Measurements from ENCODE around the gene GABRR2.
"Not testable (repeated sequence)": the region's sequence is repeated elsewhere in the genome, so short reads cannot be mapped to it uniquely, and the experiment has no call there.

Gene GABRR2

GRCh38 chr6:89335164-89335563 lies 20.1 kb upstream of the GABRR2 start:
- DNase-seq = no peak
- in situ Hi-C loops (cut with HindIII; ENCODE audit: low pct_ligation_motif_present, low pct_unique_long_range_greater_than_20kb, low sequenced_read_pairs) = no loop called here

GRCh38 chr6:89330910-89331309 lies 15.8 kb upstream of the GABRR2 start:
- no peak for DNase-seq
- in situ Hi-C loops (cut with HindIII; ENCODE audit: low pct_ligation_motif_present, low pct_unique_long_range_greater_than_20kb, low sequenced_read_pairs) = no loop called here

DNA sequence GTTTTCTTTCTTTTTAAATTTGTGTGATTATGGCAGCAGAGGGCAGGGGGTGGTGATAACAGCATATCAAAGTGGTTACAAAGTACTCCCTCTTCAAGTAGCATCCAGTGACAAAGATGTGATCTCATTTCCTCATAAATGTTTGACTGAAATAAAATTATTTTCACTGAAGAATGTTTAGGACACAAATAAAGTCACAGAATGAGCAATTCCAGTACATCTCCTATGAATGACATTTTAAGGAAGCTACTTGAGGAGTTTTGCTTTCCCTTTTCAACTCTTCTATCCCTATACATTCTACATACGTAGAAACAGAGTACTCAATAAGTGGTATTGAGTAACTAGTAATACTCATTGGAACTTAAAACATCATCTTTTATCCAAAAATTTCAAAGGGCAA lies 13.9 kb upstream of the GABRR2 start:
- no peak for DNase-seq
- in situ Hi-C loops (cut with HindIII; ENCODE audit: low pct_ligation_motif_present, low pct_unique_long_range_greater_than_20kb, low sequenced_read_pairs) = no loop called here

GRCh38 chr6:89324304-89324703 lies 9.2 kb upstream of the GABRR2 start:
- DNase-seq = no peak
- in situ Hi-C loops (cut with HindIII; ENCODE audit: low pct_ligation_motif_present, low pct_unique_long_range_greater_than_20kb, low sequenced_read_pairs) = no loop called here

DNA sequence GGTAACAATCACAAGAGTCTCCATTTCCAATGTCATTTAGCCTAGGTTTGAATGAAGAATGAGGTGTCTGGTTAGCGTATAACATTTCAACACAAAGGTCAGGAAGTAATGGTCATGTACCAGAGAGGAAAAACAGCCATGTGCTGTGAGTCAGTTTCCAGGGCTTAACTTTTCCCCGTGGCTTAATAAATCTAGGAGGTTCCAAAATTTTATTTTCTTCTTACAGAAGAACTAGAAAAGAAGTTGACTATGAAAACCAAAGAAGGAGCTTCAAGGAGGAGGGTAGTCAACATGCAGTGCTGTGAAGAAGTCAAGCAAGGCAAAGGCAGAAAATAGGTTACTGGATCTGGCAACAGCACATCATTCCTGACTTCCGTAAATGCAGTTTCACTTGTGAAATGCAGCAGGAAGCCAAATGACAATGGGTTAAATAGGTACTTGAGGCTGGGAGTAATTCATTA lies 8.4 kb upstream of the GABRR2 start:
- no peak for DNase-seq
- in situ Hi-C loops (cut with HindIII; ENCODE audit: low pct_ligation_motif_present, low pct_unique_long_range_greater_than_20kb, low sequenced_read_pairs) = no loop called here

DNA sequence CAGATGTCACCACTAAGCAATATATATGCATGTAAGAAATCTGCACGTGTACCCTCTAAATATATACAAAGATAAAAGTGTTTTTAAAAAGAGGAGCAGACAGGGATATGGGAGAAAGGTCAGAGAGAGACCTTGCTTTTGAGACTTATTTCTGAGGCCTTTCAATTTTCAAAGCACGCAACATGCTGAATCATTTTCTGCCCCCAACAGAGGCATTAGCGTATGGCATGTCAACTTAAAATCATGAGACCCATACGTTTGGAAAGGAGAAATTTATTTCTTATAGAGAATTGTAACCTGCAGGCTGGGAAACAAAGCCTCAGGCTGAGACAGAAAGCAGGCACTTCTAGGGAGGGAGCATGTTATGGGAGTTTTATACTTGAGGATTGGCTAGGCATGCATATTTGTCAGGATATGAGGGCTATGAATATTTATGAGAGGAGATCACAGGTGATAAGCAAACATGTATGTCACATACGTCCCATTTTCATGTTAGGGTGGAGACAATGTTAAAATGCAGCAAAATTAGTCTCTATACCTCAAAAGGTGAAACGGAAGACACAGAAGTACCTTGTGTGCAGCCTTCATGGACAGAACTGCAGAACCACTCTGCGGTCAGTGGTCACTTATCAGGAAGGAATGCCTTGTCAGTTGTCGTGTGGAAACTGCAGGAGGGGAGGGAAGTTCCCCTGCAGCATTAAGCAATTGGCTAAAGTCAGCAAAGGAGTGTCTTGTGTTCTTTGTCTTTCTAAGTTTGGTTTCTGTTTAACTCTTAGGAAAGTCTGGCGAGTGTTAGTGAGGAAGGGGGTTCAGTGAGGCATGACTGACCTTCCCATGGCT lies 6.3 kb upstream of the GABRR2 start:
- DNase-seq = peak; percentile 85
- in situ Hi-C loops (cut with HindIII; ENCODE audit: low pct_ligation_motif_present, low pct_unique_long_range_greater_than_20kb, low sequenced_read_pairs) = no loop called here

- no peak for DNase-seq
- in situ Hi-C loops (cut with HindIII; ENCODE audit: low pct_ligation_motif_present, low pct_unique_long_range_greater_than_20kb, low sequenced_read_pairs) = no loop called here
Measured at GRCh38 chr6:89320012-89320559, 5.0 kb upstream of the GABRR2 start.

DNA sequence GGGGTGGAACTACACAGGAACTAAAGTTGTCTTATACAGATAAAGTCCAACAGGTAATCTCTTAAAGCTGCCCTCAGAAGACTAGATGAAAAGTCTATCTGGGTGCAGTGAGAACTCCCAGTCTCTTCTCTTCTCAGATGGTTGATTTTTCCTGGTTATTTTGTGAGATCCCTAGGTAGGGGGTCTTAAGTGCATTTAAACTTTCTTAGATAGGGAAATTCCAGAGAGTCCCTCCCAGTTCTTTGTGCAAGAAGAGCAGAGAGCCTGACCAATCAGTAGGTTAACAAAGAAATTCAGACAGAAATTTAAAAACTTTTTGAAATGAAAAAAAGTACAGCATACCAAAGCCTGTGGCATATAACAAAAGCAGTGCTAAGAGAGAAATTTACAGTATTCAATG lies 2.0 kb upstream of the GABRR2 start:
- in situ Hi-C loops (cut with HindIII; ENCODE audit: low pct_ligation_motif_present, low pct_unique_long_range_greater_than_20kb, low sequenced_read_pairs) = no loop called here
- DNase-seq = no peak

DNA sequence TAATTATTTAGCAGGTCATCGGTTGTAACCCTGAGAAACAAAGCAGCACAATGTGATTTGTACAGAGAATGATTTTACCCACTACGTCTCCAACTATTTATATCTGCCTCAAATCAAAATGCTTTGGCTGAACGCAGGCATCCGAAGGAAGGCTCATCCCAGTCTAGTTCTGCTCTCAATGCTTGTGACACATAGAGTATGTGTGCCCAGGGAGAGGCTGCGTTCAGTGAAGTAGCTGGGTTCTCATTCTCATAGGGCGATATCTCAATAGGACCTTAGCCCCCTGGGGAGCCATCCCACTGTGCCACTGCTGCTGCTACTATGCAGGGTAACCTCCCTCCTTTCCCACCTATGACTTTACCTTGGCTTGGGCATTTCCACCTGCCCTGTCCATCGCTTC lies 407 bp downstream of the GABRR2 start:
- no peak for DNase-seq
- in situ Hi-C loops (cut with HindIII; ENCODE audit: low pct_ligation_motif_present, low pct_unique_long_range_greater_than_20kb, low sequenced_read_pairs) = no loop called here

- in situ Hi-C loops (cut with HindIII; ENCODE audit: low pct_ligation_motif_present, low pct_unique_long_range_greater_than_20kb, low sequenced_read_pairs) = no loop called here
- peak; percentile 23 for DNase-seq
Measured at GRCh38 chr6:89313006-89313405, 2.1 kb downstream of the GABRR2 start.

DNA sequence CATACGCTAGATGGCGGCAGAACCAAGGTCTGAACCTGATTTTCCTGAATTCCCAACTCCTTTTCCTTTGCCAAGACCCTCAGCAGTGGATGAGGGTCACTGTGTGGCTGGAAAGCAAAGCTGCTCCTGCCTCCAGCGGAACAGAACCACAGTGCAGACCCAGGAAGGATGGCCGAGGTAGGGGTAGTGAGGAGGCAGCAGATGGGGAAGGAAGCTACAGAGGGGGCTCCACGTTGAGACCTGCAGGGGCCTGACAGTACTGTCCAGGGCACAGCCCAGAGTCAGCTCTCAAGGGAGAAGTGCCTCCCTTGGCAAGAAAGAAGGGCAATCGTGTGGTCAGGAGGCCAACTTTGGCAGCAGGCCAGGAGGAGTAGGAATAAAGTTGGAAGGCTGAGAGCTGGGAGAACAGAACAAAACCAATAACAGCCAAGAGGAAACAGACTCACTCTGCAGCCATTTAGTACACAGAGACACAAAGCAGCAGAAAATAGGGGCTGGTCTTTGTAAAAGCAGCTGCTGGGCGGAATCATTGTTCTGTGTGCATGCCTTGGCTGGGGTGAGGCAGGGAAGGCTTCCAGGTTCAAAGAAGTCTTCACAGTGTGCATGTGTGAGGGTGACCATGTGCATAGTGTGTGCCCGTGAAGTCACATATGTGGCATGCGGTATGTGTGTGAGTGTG lies 3.1 kb downstream of the GABRR2 start:
- in situ Hi-C loops (cut with HindIII; ENCODE audit: low pct_ligation_motif_present, low pct_unique_long_range_greater_than_20kb, low sequenced_read_pairs) = no loop called here
- peak; percentile 32 for DNase-seq

- in situ Hi-C loops (cut with HindIII; ENCODE audit: low pct_ligation_motif_present, low pct_unique_long_range_greater_than_20kb, low sequenced_read_pairs) = no loop called here
- DNase-seq = no peak
Measured at GRCh38 chr6:89311530-89311852, 3.6 kb downstream of the GABRR2 start.

- in situ Hi-C loops (cut with HindIII; ENCODE audit: low pct_ligation_motif_present, low pct_unique_long_range_greater_than_20kb, low sequenced_read_pairs) = no loop called here
- DNase-seq = no peak
Measured at GRCh38 chr6:89310929-89311328, 4.2 kb downstream of the GABRR2 start.

GRCh38 chr6:89308525-89309395 lies 6.3 kb downstream of the GABRR2 start:
- in situ Hi-C loops (cut with HindIII; ENCODE audit: low pct_ligation_motif_present, low pct_unique_long_range_greater_than_20kb, low sequenced_read_pairs) = no loop called here
- no peak for DNase-seq

- in situ Hi-C loops (cut with HindIII; ENCODE audit: low pct_ligation_motif_present, low pct_unique_long_range_greater_than_20kb, low sequenced_read_pairs); DNase-seq: not testable (repeated sequence)
Measured at GRCh38 chr6:89304517-89304916, 10.6 kb downstream of the GABRR2 start.

DNA sequence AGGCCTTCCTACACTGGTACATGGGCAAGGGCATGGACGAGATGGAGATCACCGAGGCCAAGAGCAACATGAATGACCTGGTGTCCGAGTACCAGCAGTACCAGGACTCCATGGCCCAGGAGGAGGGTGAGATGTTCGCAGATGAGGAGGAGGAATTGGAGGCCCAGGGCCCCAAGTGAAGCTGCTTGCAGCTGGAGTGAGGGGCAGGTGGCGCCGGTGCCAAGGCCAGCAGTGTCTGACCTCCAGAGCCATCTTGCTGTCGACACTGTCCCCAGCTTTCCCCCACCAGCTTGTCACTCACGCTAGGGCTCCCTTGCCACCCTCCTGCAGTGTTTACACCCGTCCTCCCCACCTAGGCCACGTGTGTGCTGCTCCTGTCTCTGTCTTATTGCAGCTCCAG lies 12.2 kb downstream of the GABRR2 start:
- DNase-seq = no peak
- in situ Hi-C loops (cut with HindIII; ENCODE audit: low pct_ligation_motif_present, low pct_unique_long_range_greater_than_20kb, low sequenced_read_pairs) = no loop called here

DNA sequence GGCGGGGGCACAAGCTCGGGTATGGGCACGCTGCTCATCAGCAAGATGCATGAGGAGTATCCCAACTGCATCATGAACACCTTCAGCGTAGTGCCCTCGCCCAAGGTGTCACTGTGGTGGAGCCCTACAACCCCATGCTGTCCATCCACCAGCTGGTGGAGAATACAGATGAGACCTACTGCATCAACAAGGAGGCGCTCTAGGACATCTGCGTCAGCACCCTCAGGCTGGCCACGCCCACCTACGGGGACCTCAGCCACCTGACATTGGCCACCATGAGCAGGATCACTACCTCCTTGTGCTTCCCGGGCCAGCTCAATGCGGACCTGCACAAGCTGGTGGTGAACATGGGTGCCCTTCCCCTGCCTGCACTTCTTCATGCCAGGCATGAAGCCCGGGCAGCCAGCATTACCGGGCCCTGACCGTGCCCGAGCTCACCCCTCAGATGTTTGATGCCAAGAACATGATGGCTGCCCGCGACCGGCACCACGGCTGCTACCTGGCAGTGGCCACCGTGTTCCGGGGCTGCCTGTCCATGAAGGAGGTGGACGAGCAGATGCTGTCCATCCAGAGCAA lies 12.8 kb downstream of the GABRR2 start:
- in situ Hi-C loops (cut with HindIII; ENCODE audit: low pct_ligation_motif_present, low pct_unique_long_range_greater_than_20kb, low sequenced_read_pairs) = no loop called here
- no peak for DNase-seq

DNA sequence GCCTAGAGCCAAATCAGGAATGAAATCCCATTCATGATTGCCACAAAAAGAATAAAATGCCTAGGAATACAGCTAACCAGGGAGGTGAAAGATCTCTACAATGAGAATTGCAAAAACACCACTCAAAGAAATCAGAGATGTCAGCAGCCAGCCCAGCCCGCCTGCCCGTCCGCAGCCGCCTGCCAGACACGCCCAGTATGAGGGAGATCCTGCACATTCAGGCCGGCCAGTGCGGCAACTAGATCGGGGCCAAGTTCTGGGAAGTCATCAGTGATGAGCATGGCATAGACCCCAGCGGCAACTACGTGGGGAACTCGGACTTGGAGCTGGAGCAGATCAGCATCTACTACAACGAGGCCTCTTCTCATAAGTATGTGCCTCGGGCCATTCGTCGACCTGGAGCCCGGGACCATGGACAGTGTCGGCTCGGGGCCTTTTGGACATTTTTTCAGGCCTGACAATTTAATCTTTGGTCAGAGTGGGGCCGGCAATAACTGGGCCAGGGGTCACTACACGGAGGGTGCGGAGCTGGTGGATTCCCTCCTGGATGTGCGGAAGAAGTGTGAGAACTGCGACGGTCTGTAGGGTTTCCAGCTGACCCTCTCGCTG lies 13.4 kb downstream of the GABRR2 start:
- no peak for DNase-seq
- in situ Hi-C loops (cut with HindIII; ENCODE audit: low pct_ligation_motif_present, low pct_unique_long_range_greater_than_20kb, low sequenced_read_pairs) = no loop called here

All from ACHN (cell line).